Measurements from ENCODE around the gene FSTL5.
A peak's percentile ranks its signal among the peaks of the same experiment; 100 is the strongest.

FSTL5 gene

GRCh38 chr4:161714022-161714751 lies 449.6 kb downstream of the FSTL5 start:
- ChIA-PET POLR2A (no interaction called here), CTCF (no interaction called here)
- no peak for DNase-seq (ENCODE audit: extremely low spot score)
- TF ChIP-seq PKNOX1 (IDR thresholded peaks at IDR 0.05), result peak; percentile 59
- TF ChIP-seq FOXA1 (IDR thresholded peaks at IDR 0.05), result no peak
- no peak for TF ChIP-seq LEF1 (IDR thresholded peaks at IDR 0.05; ENCODE audit: borderline replicate concordance)
- no peak for TF ChIP-seq BHLHE40 (IDR thresholded peaks at IDR 0.05; ENCODE audit: borderline replicate concordance)
- no peak for TF ChIP-seq ELF4 (IDR thresholded peaks at IDR 0.05)
- no peak for TF ChIP-seq ZNF384 (IDR thresholded peaks at IDR 0.05)

DNA sequence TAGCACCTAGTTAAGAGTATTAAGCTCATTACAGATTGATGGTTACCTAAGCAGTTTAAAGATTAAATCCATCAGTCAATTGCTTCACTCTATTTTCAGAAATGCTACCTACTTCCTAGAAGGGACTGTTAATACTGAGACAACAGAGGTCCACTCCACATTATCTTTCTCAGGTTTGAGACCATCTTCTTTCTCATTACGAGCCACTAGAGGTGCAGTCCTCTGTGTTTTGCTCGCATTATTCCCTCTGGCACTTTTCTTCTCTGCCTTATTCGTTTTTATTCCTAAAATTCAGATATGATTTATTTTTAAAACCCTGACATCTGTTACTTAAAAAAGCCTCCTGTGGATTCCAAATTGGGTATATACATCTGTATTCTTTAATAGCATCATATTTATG lies 459.1 kb downstream of the FSTL5 start:
- POLR2A ChIA-PET, result no interaction called here
- no peak for TF ChIP-seq FOXM1 (IDR thresholded peaks at IDR 0.05; ENCODE audit: borderline replicate concordance)
- TF ChIP-seq CTBP1 (IDR thresholded peaks at IDR 0.05; ENCODE audit: borderline replicate concordance), result no peak
- no peak for TF ChIP-seq PKNOX1 (IDR thresholded peaks at IDR 0.05)
- no peak for TF ChIP-seq TARDBP (IDR thresholded peaks at IDR 0.05)
- no peak for TF ChIP-seq BHLHE40 (IDR thresholded peaks at IDR 0.05; ENCODE audit: borderline replicate concordance)
- TF ChIP-seq SUZ12 (IDR thresholded peaks at IDR 0.05), result no peak
- TF ChIP-seq SP1 (IDR thresholded peaks at IDR 0.05), result no peak
- no peak for TF ChIP-seq HDGF (IDR thresholded peaks at IDR 0.05; ENCODE audit: borderline replicate concordance)
- no peak for TF ChIP-seq L3MBTL2 (conservative IDR thresholded peaks at IDR 0.05)
- TF ChIP-seq ARNT (IDR thresholded peaks at IDR 0.05), result no peak
- DNase-seq (ENCODE audit: extremely low spot score), result no peak
- CTCF ChIA-PET, result interaction anchor here (0.6 kb wide), 1 partner anchor 720 kb away, joined by 3 read pairs; no protein-coding TSS in a partner anchor

DNA sequence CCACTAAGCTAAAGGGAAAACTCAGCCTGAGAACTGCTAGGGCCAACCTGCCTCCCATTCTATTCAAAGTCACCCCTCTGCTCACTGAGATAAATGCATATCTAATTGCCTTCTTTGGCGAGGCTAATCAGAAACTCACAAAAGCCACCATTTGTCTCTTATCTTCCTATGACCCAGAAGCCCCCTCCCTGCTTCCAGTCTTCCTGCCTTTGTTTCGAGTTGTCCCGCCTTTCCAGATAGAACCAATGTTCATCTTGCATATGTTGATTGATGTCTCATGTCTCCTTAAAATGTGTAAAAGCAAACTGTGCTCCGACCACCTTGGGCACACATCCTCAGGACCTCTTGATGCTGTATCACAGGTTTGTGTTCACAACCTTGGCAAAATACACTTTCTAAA lies 459.8 kb downstream of the FSTL5 start:
- TF ChIP-seq PKNOX1 (IDR thresholded peaks at IDR 0.05), result peak; percentile 42; the same call in 1 of the 2 replicates
- TF ChIP-seq LEF1 (IDR thresholded peaks at IDR 0.05; ENCODE audit: borderline replicate concordance), result no peak
- TF ChIP-seq ELF4 (IDR thresholded peaks at IDR 0.05), result no peak
- ChIA-PET POLR2A (no interaction called here), CTCF (interaction anchor here (0.6 kb wide), 1 partner anchor 719 kb away, joined by 3 read pairs; no protein-coding TSS in a partner anchor)
- no peak for DNase-seq (ENCODE audit: extremely low spot score)

GRCh38 chr4:161702287-161702686 lies 461.5 kb downstream of the FSTL5 start:
- POLR2A ChIA-PET, result no interaction called here
- TF ChIP-seq FOXA1 (IDR thresholded peaks at IDR 0.05) (no peak), TARDBP (IDR thresholded peaks at IDR 0.05) (no peak), PKNOX1 (IDR thresholded peaks at IDR 0.05) (no peak), HDGF (IDR thresholded peaks at IDR 0.05; ENCODE audit: borderline replicate concordance) (no peak), SUZ12 (IDR thresholded peaks at IDR 0.05) (no peak), NFRKB (IDR thresholded peaks at IDR 0.05) (no peak)
- DNase-seq (ENCODE audit: extremely low spot score), result no peak
- CTCF ChIA-PET, result no interaction called here

DNA sequence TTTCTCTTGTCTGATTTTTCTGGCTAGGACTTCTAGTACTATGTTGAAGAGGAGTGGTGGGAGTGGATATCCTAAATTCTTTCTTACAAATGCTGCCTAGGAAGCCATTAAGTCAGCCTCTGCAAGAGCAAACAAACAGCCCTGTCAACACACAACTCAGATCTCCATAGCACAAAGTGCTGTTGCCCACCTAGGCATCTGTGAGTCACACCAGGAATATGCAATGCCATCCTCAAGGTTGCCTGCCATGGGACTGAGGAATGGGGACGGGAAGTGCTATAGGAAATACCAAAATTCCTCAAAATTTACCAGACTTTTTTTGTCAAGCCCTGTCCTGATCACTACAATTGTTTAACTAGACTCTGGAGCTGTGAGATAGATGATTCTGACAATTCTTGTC lies 466.9 kb downstream of the FSTL5 start:
- ChIA-PET CTCF (no interaction called here), POLR2A (no interaction called here)
- DNase-seq (ENCODE audit: extremely low spot score), result no peak
- TF ChIP-seq SUZ12 (IDR thresholded peaks at IDR 0.05), result no peak
- TF ChIP-seq BHLHE40 (IDR thresholded peaks at IDR 0.05; ENCODE audit: borderline replicate concordance), result no peak

- POLR2A ChIA-PET, result no interaction called here
- no peak for TF ChIP-seq BHLHE40 (IDR thresholded peaks at IDR 0.05; ENCODE audit: borderline replicate concordance)
- DNase-seq (ENCODE audit: extremely low spot score), result no peak
- CTCF ChIA-PET, result no interaction called here
Observed at GRCh38 chr4:161680146-161680545, 483.7 kb downstream of the FSTL5 start.

GRCh38 chr4:161664740-161665139 lies 499.1 kb downstream of the FSTL5 start:
- TF ChIP-seq ZNF384 (IDR thresholded peaks at IDR 0.05) (no peak), FOXK2 (IDR thresholded peaks at IDR 0.05) (no peak)
- ChIA-PET POLR2A (no interaction called here), CTCF (no interaction called here)
- DNase-seq (ENCODE audit: extremely low spot score), result no peak
